GM18861 (cell line): ENCODE results near the gene GPR61.

Source experiments
- ATAC-seq: cut with Tn5 transposase; IDR thresholded peaks from one replicate; pipeline ENCODE4 v1.9.1; 2021; ENCODE audit not compliant: unreplicated experiment

The GPR61 gene

DNA sequence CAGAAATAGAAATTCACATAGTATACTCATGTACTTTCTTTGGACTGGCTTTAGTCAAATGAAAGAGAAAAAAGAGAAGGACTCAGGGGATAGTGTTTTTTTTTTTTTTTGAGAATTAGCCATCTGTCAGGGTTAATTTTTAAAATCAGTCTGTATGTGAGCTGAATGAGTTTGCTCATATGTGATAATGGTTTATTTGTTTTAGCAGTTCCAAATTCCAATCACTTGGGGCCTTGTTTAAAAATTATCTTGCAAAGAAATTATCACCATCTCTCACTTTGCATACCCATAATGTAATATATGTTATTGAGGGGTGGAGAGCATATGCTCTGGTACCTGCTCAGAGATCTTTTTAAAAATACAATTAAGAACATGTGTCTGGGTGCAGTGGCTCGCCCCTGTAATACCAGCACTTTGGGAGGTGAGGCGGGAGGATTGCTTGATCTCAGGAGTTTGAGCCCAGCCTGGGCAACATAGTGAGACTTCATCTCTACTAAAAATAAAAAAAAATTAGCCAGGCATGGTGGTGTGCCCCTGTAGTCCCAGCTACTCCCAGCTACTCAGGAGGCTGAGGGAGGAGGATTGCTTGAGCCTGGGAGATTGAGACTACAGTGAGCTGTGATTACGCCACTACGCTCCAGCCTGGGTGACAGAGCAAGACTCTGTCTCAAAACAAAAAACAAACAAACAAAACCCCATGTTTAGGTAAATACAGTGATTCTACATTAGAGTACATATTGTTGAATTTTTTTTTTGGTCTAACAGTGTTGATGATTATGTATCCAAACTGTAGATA, 28.4 kb downstream of the GPR61 start:
- ATAC-seq, result no peak

- no peak for ATAC-seq
Observed at GRCh38 chr1:109569323-109569722, 29.7 kb downstream of the GPR61 start.

DNA sequence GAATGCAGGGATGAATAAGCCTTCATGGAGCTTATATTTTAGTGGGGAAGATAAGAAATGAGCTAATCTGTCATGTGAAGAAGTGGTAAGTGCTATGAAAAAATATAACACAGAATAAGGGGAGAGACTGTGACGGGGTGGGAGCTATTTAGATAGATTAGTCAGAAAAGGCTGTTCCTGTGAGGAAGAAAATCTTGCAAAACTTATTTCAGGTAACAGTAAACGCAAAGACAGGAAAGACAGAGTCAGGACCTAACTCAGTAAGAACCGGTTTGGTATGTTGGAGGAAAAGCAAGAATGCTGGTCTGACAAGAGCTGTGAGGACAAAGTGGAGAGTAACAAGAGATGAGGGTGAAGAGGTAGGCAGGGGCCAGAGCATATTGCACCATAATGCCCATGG, 30.7 kb downstream of the GPR61 start:
- ATAC-seq, result no peak

DNA sequence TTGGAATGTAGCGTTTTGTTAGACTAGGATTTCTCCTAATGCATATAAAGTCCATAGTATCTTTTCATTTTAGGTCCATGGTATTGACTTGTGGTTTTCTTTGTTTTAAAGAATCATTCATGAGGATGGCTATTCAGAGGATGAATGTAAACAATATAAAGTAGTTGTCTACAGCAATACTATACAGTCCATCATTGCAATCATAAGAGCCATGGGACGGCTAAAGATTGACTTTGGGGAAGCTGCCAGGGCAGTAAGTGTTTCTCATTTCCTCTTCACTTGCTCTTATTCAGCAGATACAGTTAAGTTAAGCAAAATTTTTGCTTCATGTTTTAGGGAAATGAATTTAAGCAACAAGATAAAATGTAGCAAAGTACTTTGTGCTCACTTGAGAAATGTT, 34.1 kb downstream of the GPR61 start:
- no peak for ATAC-seq

DNA sequence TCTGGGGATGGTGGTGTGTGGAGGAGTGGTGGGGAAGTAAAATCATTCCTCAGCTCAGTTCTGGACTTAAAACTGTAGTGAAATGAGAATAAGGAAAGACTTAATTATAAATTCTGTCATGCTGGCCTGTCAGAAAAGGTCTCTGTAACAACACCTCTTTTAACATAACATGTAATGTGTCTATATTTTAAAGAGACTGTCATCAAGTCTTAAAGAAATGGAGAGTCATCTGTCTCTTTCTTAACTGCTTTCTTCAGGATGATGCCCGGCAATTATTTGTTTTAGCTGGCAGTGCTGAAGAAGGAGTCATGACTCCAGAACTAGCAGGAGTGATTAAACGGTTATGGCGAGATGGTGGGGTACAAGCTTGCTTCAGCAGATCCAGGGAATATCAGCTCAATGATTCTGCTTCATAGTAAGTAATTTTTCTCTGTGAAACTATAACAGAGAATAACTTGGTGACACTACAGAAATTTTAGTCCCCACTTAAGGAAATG, 39.3 kb downstream of the GPR61 start:
- ATAC-seq, result no peak

GRCh38 chr1:109579491-109579890, 39.8 kb downstream of the GPR61 start:
- no peak for ATAC-seq

- no peak for ATAC-seq
Observed at GRCh38 chr1:109582021-109582420, 42.3 kb downstream of the GPR61 start.

DNA sequence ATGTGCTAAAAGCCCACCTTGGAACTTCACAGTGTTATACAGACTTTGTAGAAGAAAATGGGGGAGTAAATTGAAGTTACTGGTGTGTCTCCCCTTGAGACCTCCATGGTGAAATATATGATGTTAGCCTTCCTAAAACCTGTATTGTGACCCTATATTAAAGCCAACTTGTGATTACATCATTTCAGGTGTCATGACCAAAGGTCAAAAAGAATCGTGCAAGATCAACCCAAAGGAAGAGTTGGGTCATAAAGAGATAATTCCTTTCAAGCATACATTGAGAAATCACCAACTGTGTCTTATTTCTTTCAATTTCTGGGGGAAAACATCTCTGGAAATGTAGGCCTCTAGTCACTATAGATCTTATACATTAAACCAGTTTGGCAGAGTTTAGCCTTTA, 45.1 kb downstream of the GPR61 start:
- ATAC-seq, result no peak

DNA sequence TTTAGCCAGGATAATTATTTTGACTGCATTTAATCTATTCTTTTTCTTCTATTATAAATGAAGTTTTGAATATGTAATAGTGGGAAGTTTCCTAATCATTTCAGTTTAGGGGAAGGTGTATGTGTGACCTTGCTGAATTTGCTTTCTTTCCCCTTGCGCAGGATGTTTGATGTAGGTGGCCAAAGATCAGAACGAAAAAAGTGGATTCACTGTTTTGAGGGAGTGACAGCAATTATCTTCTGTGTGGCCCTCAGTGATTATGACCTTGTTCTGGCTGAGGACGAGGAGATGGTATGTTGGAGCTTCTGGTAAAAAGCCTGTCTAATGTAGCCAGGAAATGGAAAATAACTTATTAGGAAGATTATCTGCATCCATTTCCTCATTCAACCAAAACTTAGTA, 46.4 kb downstream of the GPR61 start:
- no peak for ATAC-seq

DNA sequence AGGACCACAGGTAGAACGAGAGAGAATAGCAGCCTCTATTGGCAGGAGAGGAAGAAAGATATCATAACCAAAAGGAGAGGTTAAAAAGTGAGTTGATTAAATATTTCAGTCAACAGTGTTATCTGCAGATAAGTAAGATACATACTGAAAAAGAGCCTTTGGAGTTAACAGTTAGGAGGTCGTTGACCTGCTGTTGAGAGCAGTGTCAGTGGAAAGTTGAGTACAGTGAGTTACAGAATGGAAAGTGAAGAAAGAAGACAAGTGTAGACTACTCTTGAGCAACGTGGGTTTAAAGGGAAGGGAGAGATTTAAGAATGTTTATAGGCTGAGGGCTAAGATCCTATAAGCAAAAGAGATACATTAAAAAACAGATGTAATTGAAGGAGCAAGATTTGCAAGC, 49.5 kb downstream of the GPR61 start:
- ATAC-seq, result no peak

- ATAC-seq, result no peak
Observed at GRCh38 chr1:109589679-109590078, 50.0 kb downstream of the GPR61 start.

GRCh38 chr1:109592916-109593315, 53.2 kb downstream of the GPR61 start:
- ATAC-seq, result no peak

GRCh38 chr1:109595531-109595930, 55.9 kb downstream of the GPR61 start:
- ATAC-seq, result no peak
